Measurements from ENCODE around the gene EIF2S2.

GRCh38 chr20:34072076-34072475 lies 40.0 kb downstream of the EIF2S2 start:
- TF ChIP-seq EZH2 (IDR thresholded peaks at IDR 0.05; ENCODE audit: insufficient read depth, poor library complexity, severe bottlenecking) (no peak), EZH2phosphoT487 (IDR thresholded peaks at IDR 0.05; ENCODE audit: insufficient read depth, low read depth) (no peak)

All from GM23248 (cell line).